ENCODE data around the gene TARS1. TPM values are rescaled to one million over a fixed set of nuclear protein-coding genes. Genes with fewer than 3 reads are reported as not detected.

TARS1 gene
- total RNA-seq, 1 donor from 2014 or later = 173 TPM

DNA sequence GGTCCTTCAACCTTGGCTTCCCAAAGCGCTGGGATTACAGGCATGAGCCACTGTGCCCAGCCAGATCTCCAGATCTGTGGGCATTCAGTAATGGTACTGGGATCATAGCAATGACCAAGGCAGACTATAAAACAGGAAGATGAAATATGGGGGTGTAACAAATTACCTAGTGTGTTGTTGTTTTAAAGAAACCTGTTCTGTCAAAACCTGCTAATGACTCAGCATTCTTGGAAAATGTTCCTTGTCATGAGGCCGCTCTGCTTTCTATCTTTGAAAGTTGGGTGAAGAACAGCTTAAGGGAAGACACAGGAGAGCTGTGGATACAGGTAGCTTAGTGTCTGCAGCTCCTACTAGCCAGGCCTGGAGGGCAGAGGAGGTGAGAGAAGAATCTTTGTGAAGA, 19.4 kb downstream of the TARS1 start:
- no peaks in the 10 kb centered on the region for H3K27me3 Mint-ChIP-seq (ENCODE audit: unreplicated experiment)

DNA sequence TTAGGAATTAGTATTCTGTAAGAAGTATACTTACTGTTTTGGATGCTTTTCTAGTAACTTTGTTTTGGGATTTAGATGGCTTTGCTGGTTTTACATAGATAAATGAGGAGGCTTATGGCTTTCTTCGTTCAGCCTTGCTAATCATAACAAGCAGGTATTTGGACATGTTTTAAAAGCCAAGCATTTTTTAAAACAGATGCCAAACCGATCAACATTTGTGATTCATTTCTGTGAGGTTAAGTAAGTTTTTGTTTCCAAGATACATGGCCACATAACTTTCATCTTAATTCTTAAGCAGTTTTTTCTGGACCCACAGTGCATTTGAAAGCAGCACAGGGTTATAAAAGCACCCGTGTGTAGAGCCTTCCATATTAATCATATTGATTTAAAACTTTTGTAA, 21.7 kb downstream of the TARS1 start:
- Mint-ChIP-seq H3K27ac (ENCODE audit: unreplicated experiment) (no peak overlapping the region), H3K4me1 (ENCODE audit: low read depth, unreplicated experiment) (no peaks in the 10 kb centered on the region), H3K27me3 (ENCODE audit: unreplicated experiment) (no peaks in the 10 kb centered on the region), H3K36me3 (ENCODE audit: unreplicated experiment) (peaks cover 5% of the 10 kb centered on the region), H3K9me3 (ENCODE audit: unreplicated experiment) (no peaks in the 10 kb centered on the region), H3K4me3 (ENCODE audit: unreplicated experiment) (no peak overlapping the region)
- no peak for DNase-seq
- TF ChIP-seq, protein P1, sequence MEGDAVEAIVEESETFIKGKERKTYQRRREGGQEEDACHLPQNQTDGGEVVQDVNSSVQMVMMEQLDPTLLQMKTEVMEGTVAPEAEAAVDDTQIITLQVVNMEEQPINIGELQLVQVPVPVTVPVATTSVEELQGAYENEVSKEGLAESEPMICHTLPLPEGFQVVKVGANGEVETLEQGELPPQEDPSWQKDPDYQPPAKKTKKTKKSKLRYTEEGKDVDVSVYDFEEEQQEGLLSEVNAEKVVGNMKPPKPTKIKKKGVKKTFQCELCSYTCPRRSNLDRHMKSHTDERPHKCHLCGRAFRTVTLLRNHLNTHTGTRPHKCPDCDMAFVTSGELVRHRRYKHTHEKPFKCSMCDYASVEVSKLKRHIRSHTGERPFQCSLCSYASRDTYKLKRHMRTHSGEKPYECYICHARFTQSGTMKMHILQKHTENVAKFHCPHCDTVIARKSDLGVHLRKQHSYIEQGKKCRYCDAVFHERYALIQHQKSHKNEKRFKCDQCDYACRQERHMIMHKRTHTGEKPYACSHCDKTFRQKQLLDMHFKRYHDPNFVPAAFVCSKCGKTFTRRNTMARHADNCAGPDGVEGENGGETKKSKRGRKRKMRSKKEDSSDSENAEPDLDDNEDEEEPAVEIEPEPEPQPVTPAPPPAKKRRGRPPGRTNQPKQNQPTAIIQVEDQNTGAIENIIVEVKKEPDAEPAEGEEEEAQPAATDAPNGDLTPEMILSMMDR (IDR thresholded peaks at IDR 0.05; ENCODE audit: partially characterized antibody, unreplicated experiment) = no peak

More for the DNA sequence above, 19.4 kb downstream of the TARS1 start:
- TF ChIP-seq, protein P1 (IDR thresholded peaks at IDR 0.05; ENCODE audit: partially characterized antibody, unreplicated experiment) = no peak
- no peak for DNase-seq
- Mint-ChIP-seq H3K36me3 (ENCODE audit: unreplicated experiment) (peaks cover 6% of the 10 kb centered on the region), H3K9me3 (ENCODE audit: unreplicated experiment) (no peaks in the 10 kb centered on the region), H3K4me3 (ENCODE audit: unreplicated experiment) (no peak overlapping the region), H3K27ac (ENCODE audit: unreplicated experiment) (no peak overlapping the region), H3K4me1 (ENCODE audit: low read depth, unreplicated experiment) (no peaks in the 10 kb centered on the region)

DNA sequence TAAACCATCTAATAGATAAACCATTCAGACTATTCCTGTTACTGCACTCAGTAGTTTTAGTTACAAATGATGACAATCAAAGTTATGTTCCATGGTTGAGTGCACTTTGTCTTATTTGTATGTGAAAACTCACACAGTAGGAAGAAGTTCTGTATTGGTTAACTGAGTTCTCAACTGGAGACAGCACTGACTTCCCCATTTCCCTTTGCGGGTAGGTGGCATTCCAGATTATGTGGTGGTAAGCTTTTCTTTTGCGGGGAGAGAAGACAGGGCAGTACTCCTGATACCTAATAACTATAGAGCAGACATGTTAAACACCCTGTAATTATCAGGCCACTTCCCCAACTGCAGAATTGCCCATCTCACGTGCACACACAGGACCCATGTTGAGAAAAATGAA, 24.4 kb downstream of the TARS1 start:
- no peak overlapping the region for H3K27ac Mint-ChIP-seq (ENCODE audit: unreplicated experiment)
- H3K4me1 Mint-ChIP-seq (ENCODE audit: low read depth, unreplicated experiment) = no peaks in the 10 kb centered on the region
- H3K36me3 Mint-ChIP-seq (ENCODE audit: unreplicated experiment) = no peaks in the 10 kb centered on the region
- H3K4me3 Mint-ChIP-seq (ENCODE audit: unreplicated experiment) = no peak overlapping the region
- H3K27me3 Mint-ChIP-seq (ENCODE audit: unreplicated experiment) = no peaks in the 10 kb centered on the region
- TF ChIP-seq, protein P1 (IDR thresholded peaks at IDR 0.05; ENCODE audit: partially characterized antibody, unreplicated experiment) = no peak
- H3K9me3 Mint-ChIP-seq (ENCODE audit: unreplicated experiment) = no peaks in the 10 kb centered on the region
- no peak for DNase-seq

DNA sequence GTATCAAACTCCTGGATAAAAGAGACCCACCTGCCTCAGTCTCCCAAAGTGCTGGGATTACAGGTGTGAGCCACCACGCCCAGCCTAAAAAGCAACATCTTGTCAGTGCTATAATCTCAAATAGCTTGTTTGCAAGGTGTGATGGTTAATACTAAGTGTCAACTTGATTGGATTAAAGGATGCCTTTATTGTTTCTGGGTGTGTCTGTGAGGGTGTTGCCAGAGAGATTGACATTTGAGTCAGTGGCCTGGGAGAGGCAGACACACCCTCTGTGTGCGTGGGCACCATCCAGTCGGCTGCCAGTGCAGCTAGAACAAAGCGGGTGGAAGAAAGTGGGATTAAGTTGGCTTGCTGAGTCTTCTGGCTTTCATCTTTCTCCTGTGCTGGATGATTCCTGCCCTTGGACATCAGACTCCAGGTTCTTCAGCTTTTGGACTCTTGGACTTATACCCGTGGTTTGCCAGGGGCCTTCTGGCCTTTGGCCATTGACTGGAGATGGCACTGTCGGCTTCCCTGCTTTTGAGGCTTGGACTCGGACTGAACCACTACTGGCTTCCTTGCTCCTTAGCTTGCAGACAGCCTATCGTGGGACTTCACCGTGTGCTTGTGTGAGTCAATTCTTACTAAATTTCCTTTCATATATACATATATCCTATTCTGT, 28.1 kb downstream of the TARS1 start:
- no peak overlapping the region for H3K4me3 Mint-ChIP-seq (ENCODE audit: unreplicated experiment)
- no peaks in the 10 kb centered on the region for H3K27me3 Mint-ChIP-seq (ENCODE audit: unreplicated experiment)
- H3K36me3 Mint-ChIP-seq (ENCODE audit: unreplicated experiment) = peaks cover 3% of the 10 kb centered on the region
- TF ChIP-seq, protein P1 (IDR thresholded peaks at IDR 0.05; ENCODE audit: partially characterized antibody, unreplicated experiment) = no peak
- DNase-seq = no peak
- H3K4me1 Mint-ChIP-seq (ENCODE audit: low read depth, unreplicated experiment) = no peaks in the 10 kb centered on the region
- no peak overlapping the region for H3K27ac Mint-ChIP-seq (ENCODE audit: unreplicated experiment)
- H3K9me3 Mint-ChIP-seq (ENCODE audit: unreplicated experiment) = no peaks in the 10 kb centered on the region

DNA sequence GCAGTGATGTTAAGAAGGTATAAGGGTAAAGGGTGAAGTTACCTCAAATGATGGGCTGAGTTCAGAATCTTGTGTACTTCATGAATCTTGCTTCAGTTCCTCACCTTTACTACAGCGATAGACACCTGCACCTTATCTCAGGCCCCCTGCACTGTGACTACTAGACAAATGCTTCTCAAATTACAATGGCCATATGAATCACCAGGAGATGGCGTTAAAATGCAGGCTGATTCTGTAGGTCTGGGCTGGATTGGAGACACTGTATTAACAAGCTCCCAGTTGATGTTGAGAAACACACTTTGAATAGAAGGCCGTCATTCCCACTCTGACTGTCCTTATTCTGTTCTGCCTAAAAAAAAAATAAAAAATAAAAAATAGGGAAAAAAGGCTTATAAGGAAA, 29.8 kb downstream of the TARS1 start:
- Mint-ChIP-seq H3K27ac (ENCODE audit: unreplicated experiment) (no peak overlapping the region), H3K4me1 (ENCODE audit: low read depth, unreplicated experiment) (no peaks in the 10 kb centered on the region), H3K36me3 (ENCODE audit: unreplicated experiment) (peaks cover 3% of the 10 kb centered on the region), H3K9me3 (ENCODE audit: unreplicated experiment) (no peaks in the 10 kb centered on the region), H3K4me3 (ENCODE audit: unreplicated experiment) (no peak overlapping the region), H3K27me3 (ENCODE audit: unreplicated experiment) (no peaks in the 10 kb centered on the region)
- no peak for DNase-seq
- TF ChIP-seq, protein P1 (IDR thresholded peaks at IDR 0.05; ENCODE audit: partially characterized antibody, unreplicated experiment) = no peak
